ENCODE data around the gene KDM2A. TPM values are rescaled to one million over a fixed set of nuclear protein-coding genes. Genes with fewer than 3 reads are reported as not detected.

Gene KDM2A
- total and polyA plus RNA-seq, 2 donors (not counting 3 experiments of a cell fraction or from before 2014, with no cell fraction given), result 72.2 to 79.5 TPM

DNA sequence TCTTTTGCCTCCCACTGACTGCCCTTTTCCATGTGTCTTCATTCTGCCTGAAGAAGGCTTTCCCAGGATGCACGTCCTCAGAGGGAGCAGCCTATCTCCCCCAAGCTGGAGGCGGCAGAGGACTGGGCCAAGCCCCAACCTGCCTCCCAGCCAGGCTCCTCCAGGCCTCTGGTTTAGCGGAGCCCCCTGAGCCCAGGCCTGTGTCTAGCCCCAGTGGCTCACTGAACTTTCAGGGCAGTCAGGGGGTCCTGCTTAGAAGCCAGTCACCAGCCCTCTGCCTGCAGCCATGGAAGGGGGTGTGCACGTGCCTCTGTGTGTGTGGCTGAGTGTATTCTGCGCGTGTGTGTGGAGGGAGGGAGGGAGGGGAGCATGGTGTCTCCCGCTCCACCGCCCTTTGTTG lies 136.8 kb downstream of the KDM2A start:
- no peak for TF ChIP-seq MYC (IDR thresholded peaks at IDR 0.05; ENCODE audit: low read depth, low read length)
- no peak for TF ChIP-seq POLR2A (IDR thresholded peaks at IDR 0.05; ENCODE audit: low read depth, low read length)
- TF ChIP-seq EZH2 (IDR thresholded peaks at IDR 0.05; ENCODE audit: borderline replicate concordance, low read depth, low read length, severe bottlenecking), result no peak
- no peak for TF ChIP-seq GATA2 (IDR thresholded peaks at IDR 0.05; ENCODE audit: insufficient read depth, insufficient read length, low read depth, low read length)
- TF ChIP-seq, protein P1, sequence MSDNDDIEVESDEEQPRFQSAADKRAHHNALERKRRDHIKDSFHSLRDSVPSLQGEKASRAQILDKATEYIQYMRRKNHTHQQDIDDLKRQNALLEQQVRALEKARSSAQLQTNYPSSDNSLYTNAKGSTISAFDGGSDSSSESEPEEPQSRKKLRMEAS (IDR thresholded peaks at IDR 0.05; ENCODE audit: insufficient read depth, insufficient read length), result no peak
- no peak for TF ChIP-seq JUN (IDR thresholded peaks at IDR 0.05; ENCODE audit: borderline replicate concordance, insufficient read depth, insufficient read length, low read depth)
- no peak for TF ChIP-seq POLR2AphosphoS5 (IDR thresholded peaks at IDR 0.05; ENCODE audit: insufficient read depth, low read depth, low read length)
- TF ChIP-seq, protein P2, sequence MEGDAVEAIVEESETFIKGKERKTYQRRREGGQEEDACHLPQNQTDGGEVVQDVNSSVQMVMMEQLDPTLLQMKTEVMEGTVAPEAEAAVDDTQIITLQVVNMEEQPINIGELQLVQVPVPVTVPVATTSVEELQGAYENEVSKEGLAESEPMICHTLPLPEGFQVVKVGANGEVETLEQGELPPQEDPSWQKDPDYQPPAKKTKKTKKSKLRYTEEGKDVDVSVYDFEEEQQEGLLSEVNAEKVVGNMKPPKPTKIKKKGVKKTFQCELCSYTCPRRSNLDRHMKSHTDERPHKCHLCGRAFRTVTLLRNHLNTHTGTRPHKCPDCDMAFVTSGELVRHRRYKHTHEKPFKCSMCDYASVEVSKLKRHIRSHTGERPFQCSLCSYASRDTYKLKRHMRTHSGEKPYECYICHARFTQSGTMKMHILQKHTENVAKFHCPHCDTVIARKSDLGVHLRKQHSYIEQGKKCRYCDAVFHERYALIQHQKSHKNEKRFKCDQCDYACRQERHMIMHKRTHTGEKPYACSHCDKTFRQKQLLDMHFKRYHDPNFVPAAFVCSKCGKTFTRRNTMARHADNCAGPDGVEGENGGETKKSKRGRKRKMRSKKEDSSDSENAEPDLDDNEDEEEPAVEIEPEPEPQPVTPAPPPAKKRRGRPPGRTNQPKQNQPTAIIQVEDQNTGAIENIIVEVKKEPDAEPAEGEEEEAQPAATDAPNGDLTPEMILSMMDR (IDR thresholded peaks at IDR 0.05; ENCODE audit: extremely low read depth in 1 of 2, insufficient read depth in 1 of 2, low read depth in 1 of 2, low read length in 2 of 2), result no peak
- no peak for TF ChIP-seq FOS (IDR thresholded peaks at IDR 0.05; ENCODE audit: borderline replicate concordance, insufficient read depth, low read length)
- FAIRE-seq (no peak), DNase-seq (ENCODE audit: low read depth, low spot score) (no peak)
- Histone ChIP-seq H3K4me2 (ENCODE audit: insufficient read depth, low read length) (no peak overlapping the region), H3K79me2 (ENCODE audit: control insufficient read depth, insufficient read depth, low read length) (no peaks in the 10 kb centered on the region), H3K9me1 (replicated peaks; ENCODE audit: control insufficient read depth, extremely low read depth, insufficient read depth, low read length) (no peaks in the 10 kb centered on the region), H3K27ac (ENCODE audit: insufficient read depth, low read depth, low read length) (no peak overlapping the region), H3K9me3 (replicated peaks; ENCODE audit: control insufficient read depth, insufficient read depth, low read length) (no peaks in the 10 kb centered on the region), H4K20me1 (replicated peaks; ENCODE audit: control insufficient read depth, extremely low read depth, insufficient read depth, low read length) (no peaks in the 10 kb centered on the region), H3K4me1 (ENCODE audit: control insufficient read depth, extremely low read depth, insufficient read depth, low read length) (no peaks in the 10 kb centered on the region), H3K9ac (replicated peaks; ENCODE audit: extremely low read depth, insufficient read depth, low read length) (no peak overlapping the region), H2AFZ (ENCODE audit: low read depth, low read length) (no peak overlapping the region), H3K4me3 (replicated peaks in 1 of 3; ENCODE audit: insufficient read depth in 1 of 3, low read depth in 1 of 3, low read length in 3 of 3) (no peak overlapping the region), H3K36me3 (ENCODE audit: control insufficient read depth in 2 of 2, extremely low read depth in 1 of 2, insufficient read depth in 2 of 2, low read length in 2 of 2) (peaks cover 44 to 51% of the 10 kb centered on the region in 2 experiments), H3K27me3 (ENCODE audit: control insufficient read depth in 2 of 2, insufficient read depth in 2 of 2, low read length in 2 of 2) (no peaks in the 10 kb centered on the region)
- intact Hi-C loops (cut with micrococcal nuclease) (no loop called here), dilution Hi-C loops (cut with MboI; ENCODE audit: extremely low pct_ligation_motif_present, low sequenced_read_pairs) (no loop called here)
- no TSS peak for BruUV-seq (replicated peaks)
- POLR2A ChIA-PET, result interaction anchor here (1.1 kb wide), 1 partner anchor 62 kb away, joined by 3 read pairs; no protein-coding TSS in a partner anchor
- CTCF ChIA-PET, result no interaction called here
